CD4-positive, alpha-beta T cell treated with Interleukin-15 for 1 hour (primary cell): ENCODE measurements around the gene SRRM5.
"Not testable (repeated sequence)": the region's sequence is repeated elsewhere in the genome, so short reads cannot be mapped to it uniquely, and the experiment has no call there.

Source experiments
- DNase-seq: peaks from one replicate; pipeline ENCODE4 v3.0.0-alpha.2; 2020

Gene SRRM5

GRCh38 chr19:43619262-43620060 lies 7.6 kb downstream of the SRRM5 start, which contains the start of gene ZNF428:
ZNF428 (minus strand) TSS chr19:43619629; CDS start chr19:43614304, 5,325 bp downstream.
- peak; percentile 92 for DNase-seq

DNA sequence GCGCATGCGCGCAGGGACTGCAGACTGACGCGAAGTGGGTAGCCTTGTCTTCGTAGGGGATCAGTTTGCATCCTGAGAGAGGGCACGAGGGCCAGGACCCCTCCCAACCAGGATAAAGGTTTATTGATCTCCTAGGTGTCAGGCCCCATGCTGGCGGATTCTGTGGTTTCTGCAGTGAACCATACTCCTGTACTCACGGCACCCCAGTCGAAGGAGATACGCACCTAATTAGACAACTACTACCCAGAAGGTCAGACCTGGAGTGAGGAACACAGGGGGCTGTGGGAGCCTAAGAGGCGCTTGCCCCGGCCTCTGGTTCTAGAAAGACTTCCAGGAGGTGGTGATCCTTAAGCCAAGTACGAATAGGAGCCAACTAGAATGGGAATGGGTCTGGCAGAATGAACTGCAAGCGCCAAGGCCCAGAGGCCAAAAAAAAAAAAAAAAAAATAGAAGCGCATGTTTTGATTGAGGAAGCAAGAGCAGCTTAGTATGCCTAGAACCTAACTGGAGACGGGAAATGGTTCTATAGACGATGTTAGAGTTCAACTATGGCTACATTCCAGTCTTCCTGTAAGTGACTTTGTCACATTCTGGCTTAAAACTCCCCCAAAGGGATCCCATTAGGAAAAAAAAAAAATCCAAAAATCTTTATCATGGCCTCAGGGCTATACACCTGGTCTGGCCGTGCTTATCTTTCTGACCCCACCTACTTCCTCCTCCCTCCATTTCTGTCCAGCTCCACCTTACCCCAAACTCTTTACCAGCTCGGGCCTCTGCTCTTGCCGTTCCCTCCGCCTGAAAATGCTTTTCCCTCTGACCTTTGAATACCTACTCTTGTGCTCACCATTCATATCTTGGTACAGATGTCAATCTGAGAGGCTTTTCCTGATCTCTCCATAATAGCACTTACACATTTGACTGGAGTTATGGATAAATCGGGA lies 8.4 kb downstream of the SRRM5 start:
- no peak for DNase-seq

GRCh38 chr19:43622070-43622469 lies 10.2 kb downstream of the SRRM5 start:
- DNase-seq = no peak

GRCh38 chr19:43622956-43623355 lies 11.1 kb downstream of the SRRM5 start:
- DNase-seq = no peak

DNA sequence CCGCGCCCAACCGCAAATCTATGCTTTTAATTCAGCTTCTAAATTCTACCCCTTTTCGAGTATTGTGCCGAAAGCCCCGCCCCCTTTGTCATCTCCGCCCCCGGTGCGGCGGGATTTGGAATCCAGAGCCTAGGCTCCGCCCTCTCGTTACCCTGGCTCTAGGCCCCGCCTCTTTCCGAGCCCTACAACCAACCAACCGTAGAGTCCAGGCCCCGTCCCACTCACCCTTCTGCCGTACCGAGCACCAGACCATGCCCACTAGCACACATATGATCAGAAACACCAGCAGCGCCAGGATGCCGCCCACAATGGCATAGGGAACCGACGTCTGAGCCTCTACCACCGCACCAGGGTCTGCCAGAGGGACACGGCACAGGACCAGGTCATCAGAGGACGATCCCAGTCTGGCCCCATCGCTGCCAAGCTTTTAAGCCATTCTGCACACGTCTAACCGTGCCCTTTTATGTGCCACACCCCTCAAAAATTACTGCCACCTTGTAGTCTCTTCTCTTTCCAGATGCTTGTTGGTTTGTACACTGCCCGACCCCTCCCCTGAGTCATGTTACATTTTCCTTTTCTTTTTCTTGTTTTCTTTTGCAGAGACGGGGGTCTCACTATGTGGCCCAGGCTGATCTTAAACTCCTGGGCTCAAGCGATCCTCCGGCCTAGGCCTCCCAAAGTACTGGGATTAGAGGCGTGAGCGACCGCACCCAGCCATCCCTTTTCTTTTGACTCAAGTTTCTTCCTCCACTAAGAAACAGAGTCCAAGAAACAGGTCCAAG lies 12.2 kb downstream of the SRRM5 start:
- DNase-seq = no peak

DNA sequence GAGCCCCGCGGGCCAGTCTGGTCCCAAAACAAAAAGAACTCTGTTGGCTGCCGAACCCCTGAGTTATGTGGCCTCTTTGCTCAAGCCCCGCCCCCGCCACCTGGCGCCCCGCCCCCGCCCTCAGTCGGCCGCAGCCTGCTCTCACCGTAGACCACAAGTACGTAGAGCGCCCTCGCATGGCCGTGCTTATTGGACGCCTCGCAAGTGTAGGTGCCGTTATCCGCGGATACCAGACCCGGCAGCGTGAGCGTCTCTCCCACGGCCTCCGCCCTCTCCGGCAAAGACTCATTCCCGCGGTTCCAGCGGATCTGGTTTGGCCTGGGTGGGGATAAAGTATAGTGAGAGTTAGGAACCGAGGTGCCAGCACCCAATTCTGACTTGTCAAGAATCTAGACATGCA lies 13.0 kb downstream of the SRRM5 start:
- DNase-seq = peak; percentile 88

DNA sequence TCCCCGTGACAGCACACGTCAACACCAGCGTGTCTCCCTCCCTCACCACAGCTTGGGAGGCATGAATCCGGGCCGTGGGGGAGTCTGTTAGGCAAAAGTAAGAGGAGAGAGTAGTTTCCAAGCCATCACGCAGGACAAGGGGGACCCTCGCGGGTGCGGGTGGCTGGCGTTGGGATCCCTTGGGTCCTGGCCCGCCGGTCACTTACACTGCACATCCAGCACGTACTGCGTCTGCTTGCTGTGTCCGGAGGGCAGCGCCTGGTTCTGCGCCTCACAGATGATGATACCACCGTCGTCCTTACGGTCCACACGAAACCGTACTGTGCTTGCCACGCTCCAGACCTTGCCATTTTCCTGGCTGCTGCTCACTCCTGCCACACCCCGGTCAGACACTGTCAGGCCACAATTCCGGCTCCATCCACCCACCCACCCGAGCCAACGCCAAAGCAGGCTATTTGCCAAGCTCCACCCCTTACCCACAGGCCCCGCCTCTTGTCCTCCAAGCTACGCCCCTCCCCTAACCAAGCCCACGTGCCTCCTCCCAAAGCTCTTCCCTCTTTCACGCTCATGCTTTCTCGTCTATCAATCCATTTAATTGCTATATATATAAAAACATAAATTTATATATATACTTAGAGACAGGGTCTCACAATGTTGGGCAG lies 14.2 kb downstream of the SRRM5 start:
- no peak for DNase-seq

- no peak for DNase-seq
Measured at GRCh38 chr19:43626838-43627237, 14.9 kb downstream of the SRRM5 start.

GRCh38 chr19:43628646-43629326 lies 16.9 kb downstream of the SRRM5 start:
- DNase-seq = no peak

DNA sequence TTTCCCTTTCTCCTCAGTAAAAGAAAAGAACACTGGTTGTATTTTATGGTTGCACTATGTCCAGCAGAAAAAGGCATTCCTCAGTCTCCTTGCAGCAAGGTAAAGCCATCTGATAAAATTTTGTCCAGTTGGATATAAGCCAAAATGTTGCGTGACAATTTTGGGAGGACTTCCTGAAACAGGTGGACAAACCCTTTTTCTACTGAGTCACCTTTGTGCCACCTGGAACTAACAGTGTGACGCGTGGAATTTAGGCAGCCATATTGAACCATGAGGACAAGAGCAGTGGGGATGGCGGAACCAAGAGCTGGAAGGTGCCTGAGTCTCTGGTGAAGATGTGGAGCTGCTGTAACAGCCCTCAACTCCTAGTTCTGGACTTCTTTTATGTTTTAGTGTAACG lies 19.6 kb downstream of the SRRM5 start:
- DNase-seq = no peak

DNA sequence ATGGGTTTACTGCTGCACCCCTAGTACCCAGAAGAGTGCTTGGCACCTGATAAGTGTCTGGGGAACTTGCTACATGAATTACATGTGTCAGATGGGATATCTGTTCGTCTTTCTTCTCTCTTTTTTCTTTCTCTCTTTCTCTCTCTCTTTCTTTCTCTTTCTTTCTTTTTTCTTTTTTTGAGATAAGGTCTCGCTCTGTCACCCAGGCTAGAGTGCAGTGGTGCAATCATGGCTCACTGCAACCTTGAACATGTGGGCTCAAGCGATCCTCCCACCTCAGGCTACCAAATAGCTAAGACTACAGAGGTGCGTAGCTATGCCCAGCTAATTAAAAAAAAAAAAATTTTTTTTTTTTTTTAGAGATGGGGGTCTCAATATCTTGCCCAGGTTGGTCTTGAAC lies 21.6 kb downstream of the SRRM5 start:
- DNase-seq = no peak

DNA sequence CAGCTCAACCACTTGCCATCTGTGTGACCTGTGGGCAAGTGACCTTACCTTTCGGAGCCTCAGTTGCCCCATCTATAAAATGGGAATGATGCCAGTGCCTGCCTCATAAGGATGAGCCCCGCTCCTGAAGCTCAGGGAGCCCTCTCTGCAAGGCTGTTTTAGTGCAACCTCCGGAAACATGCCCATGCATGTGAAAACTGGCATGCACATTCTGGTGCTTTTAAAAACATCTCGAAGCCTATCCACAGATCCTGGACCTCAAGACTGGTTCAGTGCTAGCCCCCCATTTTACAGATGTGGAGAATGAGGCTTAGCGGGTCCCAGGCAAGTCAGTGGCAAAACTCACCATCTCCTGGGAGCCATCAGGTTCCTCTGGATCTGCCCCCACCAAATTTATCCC lies 22.2 kb downstream of the SRRM5 start:
- DNase-seq = no peak

- DNase-seq = no peak
Measured at GRCh38 chr19:43634506-43634871, 22.6 kb downstream of the SRRM5 start.

GRCh38 chr19:43634872-43635560 lies 23.1 kb downstream of the SRRM5 start:
- no peak for DNase-seq

DNA sequence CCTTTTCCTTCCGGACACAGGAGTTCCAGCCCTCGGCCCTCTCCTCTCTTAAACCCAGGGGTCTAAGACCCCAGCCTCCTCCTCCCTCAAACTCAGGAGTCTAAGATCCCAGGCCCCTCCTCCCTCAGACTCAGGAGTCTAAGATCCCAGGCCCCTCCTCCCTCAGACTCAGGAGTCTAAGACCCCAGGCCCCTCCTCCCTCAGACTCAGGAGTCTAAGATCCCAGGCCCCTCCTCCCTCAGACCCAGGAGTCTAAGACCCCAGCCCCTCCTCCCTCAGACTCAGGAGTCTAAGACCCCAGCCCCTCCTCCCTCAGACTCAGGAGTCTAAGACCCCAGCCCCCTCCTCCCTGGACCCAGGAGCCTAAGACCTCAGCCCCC lies 23.7 kb downstream of the SRRM5 start:
- DNase-seq = not testable (repeated sequence)

GRCh38 chr19:43636121-43636683 lies 24.3 kb downstream of the SRRM5 start:
- DNase-seq = no peak

DNA sequence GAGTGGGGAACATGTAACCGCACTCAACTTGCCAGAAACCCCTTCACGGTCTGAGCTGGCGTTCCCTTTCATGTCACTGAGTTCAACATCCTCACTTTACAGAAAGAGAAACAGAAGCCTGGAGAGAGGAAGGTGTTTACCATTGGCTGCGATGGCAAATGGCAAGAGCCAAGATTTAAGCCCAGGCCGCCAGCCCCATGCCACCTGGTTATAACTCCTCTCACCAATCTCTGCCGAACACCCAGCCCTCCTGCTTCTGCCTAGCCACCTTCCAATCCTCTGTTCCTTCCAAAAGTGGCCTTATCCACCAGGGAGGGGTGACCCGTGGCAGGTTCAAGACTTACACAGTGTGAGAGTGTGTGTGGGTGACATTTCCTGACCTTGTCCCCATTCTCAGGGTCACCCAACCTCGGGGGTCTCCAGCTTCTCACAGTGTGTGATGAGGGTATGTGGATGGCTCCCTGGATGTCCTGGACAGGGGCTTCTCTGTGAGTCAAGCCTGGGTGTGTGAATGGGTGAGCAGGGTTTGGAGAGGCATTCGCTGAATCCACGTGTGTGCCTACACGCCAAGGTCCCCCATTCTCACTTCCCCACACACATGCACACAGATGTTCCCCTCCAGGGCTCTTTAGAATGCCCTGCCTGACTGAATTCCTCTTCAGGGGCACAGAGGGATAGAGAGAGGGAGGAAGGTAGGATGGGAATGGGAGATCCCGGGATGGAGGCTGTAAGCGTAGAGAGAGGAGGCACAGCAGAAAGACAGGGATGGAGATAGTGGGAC lies 26.5 kb downstream of the SRRM5 start:
- no peak for DNase-seq

DNA sequence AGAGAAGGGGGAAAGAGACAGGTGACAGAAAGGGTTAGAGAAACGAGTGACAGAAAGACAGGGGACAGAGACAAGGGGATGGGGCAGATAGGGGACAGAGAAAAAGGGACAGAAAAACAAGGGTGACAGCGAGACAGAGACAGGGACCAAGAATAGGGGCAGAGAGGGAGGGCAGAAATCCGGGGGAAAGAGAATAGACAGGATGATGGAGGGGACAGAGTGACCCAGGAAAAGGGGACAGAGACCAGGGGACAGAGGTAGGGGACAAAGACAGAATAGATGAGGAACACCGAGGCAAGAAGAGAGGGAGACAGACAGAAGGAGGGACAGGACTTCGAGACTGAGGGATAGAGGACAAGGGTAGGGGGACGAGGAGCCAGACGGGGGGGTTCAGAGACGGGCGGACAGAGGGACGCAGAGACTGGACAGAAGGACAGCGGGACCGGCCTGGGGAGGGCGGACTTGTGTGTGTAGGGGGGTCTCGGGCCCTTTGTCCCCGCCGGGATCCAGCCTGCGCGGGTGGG lies 27.2 kb downstream of the SRRM5 start:
- DNase-seq = no peak

- peak; percentile 53 for DNase-seq
Measured at GRCh38 chr19:43639519-43640423, 27.9 kb downstream of the SRRM5 start, which contains the start of gene CADM4. CADM4 (minus strand) TSS chr19:43639850; CDS start chr19:43639790, 60 bp downstream.
